Tibial artery (tissue), 4 donors: ENCODE data around the gene DTL.

ENCODE experiments used
- DNase-seq, 2 donors: peaks; one replicate each; pipeline ENCODE4 v3.0.0-alpha.2; 2019
- H3K27ac ChIP-seq, 2 donors: fragments of 200-600 bp; sonication (generic) in 1 of 2; 1 replicate in 1 of 2; 2 replicates in 1 of 2; pipeline ENCODE4 v1.5.1; 2018 to 2019; ENCODE audit warnings: mild to moderate bottlenecking in 1 of 2
- H3K27me3 ChIP-seq, 2 donors: fragments of 200-600 bp; sonication (generic) in 1 of 2; one replicate each; pipeline versions ENCODE4 v1.5.1 to v1.6.0; 2016 to 2019
- H3K36me3 ChIP-seq, 3 donors: fragments of 200-600 bp; sonication (generic) in 2 of 3; one replicate each; pipeline ENCODE4 v1.5.1; 2016 to 2019; ENCODE audit warnings: mild to moderate bottlenecking in 2 of 3
- H3K4me1 ChIP-seq, 4 donors: fragments of 200-600 bp; sonication (generic) in 2 of 4; 1 replicate in 3 of 4; 2 replicates in 1 of 4; pipeline ENCODE4 v1.5.1; 2016 to 2019
- H3K4me3 ChIP-seq, 2 donors: fragments of 200-600 bp; sonication (generic) in 1 of 2; 1 replicate in 1 of 2; 2 replicates in 1 of 2; pipeline ENCODE4 v1.5.1; 2018 to 2019; ENCODE audit warnings: mild to moderate bottlenecking in 2 of 2
- H3K9me3 ChIP-seq, 3 donors: fragments of 200-600 bp; sonication (generic) in 1 of 3; one replicate each; pipeline ENCODE4 v1.5.1; 2016 to 2019
- CTCF ChIP-seq, 2 experiments: fragments of 200-600 bp in 1 of 2; fragments of 450-650 bp in 1 of 2; IDR thresholded peaks; one replicate each; pipeline ENCODE4 v1.5.1; 2017 to 2019; ENCODE audit warnings: antibody characterized with exemption in 2 of 2, mild to moderate bottlenecking in 1 of 2, moderate library complexity in 1 of 2
- intact Hi-C: fragments of 100-400 bp; cut with DNase I; formaldehyde crosslinking; loops from one replicate; pipeline ENCODE4 v1.15.0; 2023; ENCODE audit warnings: low total_unique reads

Gene DTL

GRCh38 chr1:212030936-212031528 lies 4.5 kb upstream of the DTL start:
- no peak overlapping the region for H3K27ac ChIP-seq
- no peak overlapping the region for H3K4me3 ChIP-seq
- H3K27me3 ChIP-seq, result no peaks in the 10 kb centered on the region
- H3K36me3 ChIP-seq, result no peaks in the 10 kb centered on the region
- no peak for DNase-seq
- H3K4me1 ChIP-seq, result peaks cover 0 to 26% (median 11%) of the 10 kb centered on the region in 4 donors
- intact Hi-C loops, result loop anchor here (10.0 kb wide), 1 partner anchor 424 kb away; no protein-coding TSS in a partner anchor
- no peak for TF ChIP-seq CTCF (IDR thresholded peaks at IDR 0.05)
- no peaks in the 10 kb centered on the region for H3K9me3 ChIP-seq

- TF ChIP-seq CTCF (IDR thresholded peaks at IDR 0.05), result no peak
Measured at GRCh38 chr1:212034516-212035122, 929 bp upstream of the DTL start.

GRCh38 chr1:212035835-212036605 lies 472 bp downstream of the DTL start:
- no peak for DNase-seq
- intact Hi-C loops, result loop anchor here (10.0 kb wide), 1 partner anchor 419 kb away; no protein-coding TSS in a partner anchor
- TF ChIP-seq CTCF (IDR thresholded peaks at IDR 0.05), result no peak
- Histone ChIP-seq H3K27me3 (no peaks in the 10 kb centered on the region), H3K4me3 (peak overlapping the region; percentile 57 to 68), H3K4me1 (peaks cover 0 to 21% (median 12%) of the 10 kb centered on the region in 4 donors), H3K9me3 (no peaks in the 10 kb centered on the region), H3K27ac (peak overlapping the region; percentile 69 to 80), H3K36me3 (no peaks in the 10 kb centered on the region)

More at GRCh38 chr1:212034516-212035122, 929 bp upstream of the DTL start:
- Histone ChIP-seq H3K27ac (peak overlapping the region; percentile 69 to 80), H3K36me3 (no peaks in the 10 kb centered on the region), H3K4me3 (peak overlapping the region; percentile 57 to 68), H3K9me3 (no peaks in the 10 kb centered on the region), H3K27me3 (no peaks in the 10 kb centered on the region), H3K4me1 (peaks cover 0 to 27% (median 13%) of the 10 kb centered on the region in 4 donors)
- DNase-seq, result no peak
- intact Hi-C loops, result loop anchor here (10.0 kb wide), 1 partner anchor 420 kb away; no protein-coding TSS in a partner anchor

- no peak for TF ChIP-seq CTCF (IDR thresholded peaks at IDR 0.05)
- peaks cover 0 to 14% (median 12%) of the 10 kb centered on the region in 4 donors for H3K4me1 ChIP-seq
- no peaks in the 10 kb centered on the region for H3K36me3 ChIP-seq
- no peaks in the 10 kb centered on the region for H3K27me3 ChIP-seq
- no peak overlapping the region for H3K27ac ChIP-seq
- DNase-seq, result no peak
- intact Hi-C loops, result loop anchor here (10.0 kb wide), 1 partner anchor 417 kb away; no protein-coding TSS in a partner anchor
- H3K4me3 ChIP-seq, result no peak overlapping the region
- no peaks in the 10 kb centered on the region for H3K9me3 ChIP-seq
Measured at GRCh38 chr1:212037900-212038299, 2.4 kb downstream of the DTL start.

GRCh38 chr1:212039622-212040021 lies 4.1 kb downstream of the DTL start:
- Histone ChIP-seq H3K36me3 (no peaks in the 10 kb centered on the region), H3K27me3 (no peaks in the 10 kb centered on the region), H3K4me3 (no peak overlapping the region), H3K4me1 (peaks cover 0 to 6% (median 4%) of the 10 kb centered on the region in 4 donors), H3K9me3 (no peaks in the 10 kb centered on the region), H3K27ac (no peak overlapping the region)
- intact Hi-C loops, result loop anchor here (10.0 kb wide), 1 partner anchor 415 kb away; no protein-coding TSS in a partner anchor
- no peak for TF ChIP-seq CTCF (IDR thresholded peaks at IDR 0.05)
- no peak for DNase-seq
